G401.6 (cell line): Measurements from ENCODE around the gene RENBP.

Experiments
- FAIRE-seq: peaks from 2 replicates; lab custom pipeline; 2012; peaks lifted over from hg19 to GRCh38; lab: Jason Lieb, UNC

RENBP gene

GRCh38 chrX:153953892-153954557, 9.6 kb upstream of the RENBP start:
- FAIRE-seq = no peak

DNA sequence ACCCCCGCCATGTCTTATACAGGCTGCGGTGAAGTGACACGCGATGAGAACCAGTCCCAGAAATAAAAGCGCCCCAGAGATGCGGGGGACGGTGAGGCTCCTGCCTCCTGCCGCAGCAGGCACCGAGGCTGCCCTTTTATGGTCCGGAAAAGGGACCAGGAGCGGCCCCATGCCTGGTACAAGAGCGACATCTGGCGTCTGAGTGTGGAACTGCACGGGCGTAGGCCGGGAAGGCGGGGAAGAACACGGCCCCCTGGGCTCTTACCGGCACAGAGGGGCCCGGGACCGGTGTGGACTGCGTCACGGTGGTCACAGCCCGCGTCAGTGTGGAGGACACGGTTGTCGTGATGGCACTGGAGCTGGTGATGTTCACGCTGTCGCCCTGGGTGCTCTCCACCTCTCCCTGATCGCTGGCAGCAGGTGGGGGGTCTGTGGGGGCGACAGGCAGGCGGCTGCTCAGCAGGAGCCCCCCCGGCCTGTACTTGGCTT, 8.9 kb upstream of the RENBP start:
- peak; percentile 54 for FAIRE-seq

GRCh38 chrX:153952373-153953026, 8.1 kb upstream of the RENBP start:
- FAIRE-seq = no peak

GRCh38 chrX:153951683-153952372, 7.4 kb upstream of the RENBP start:
- FAIRE-seq = no peak

DNA sequence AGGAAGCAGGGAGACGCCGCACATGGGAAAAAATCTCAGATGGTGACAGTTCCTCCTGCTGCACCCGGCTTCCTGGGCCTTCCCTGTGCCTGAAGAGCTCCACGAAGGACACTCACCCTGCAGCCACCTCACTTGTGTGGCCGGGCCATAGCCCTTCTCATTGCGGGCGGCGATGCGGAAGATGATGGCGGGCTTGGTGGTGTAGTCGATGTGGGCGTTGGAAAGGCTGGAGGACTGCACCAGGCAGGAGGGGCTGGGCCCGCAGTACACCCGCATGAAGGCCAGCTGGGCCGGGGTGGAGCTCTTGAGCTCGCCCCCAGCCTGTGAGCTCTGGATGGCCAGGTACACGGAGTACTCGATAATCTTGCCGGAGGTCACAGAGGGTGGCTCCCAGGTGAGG, 5.7 kb upstream of the RENBP start:
- FAIRE-seq = no peak

- FAIRE-seq = no peak
Measured at GRCh38 chrX:153948847-153949805, 4.7 kb upstream of the RENBP start.

DNA sequence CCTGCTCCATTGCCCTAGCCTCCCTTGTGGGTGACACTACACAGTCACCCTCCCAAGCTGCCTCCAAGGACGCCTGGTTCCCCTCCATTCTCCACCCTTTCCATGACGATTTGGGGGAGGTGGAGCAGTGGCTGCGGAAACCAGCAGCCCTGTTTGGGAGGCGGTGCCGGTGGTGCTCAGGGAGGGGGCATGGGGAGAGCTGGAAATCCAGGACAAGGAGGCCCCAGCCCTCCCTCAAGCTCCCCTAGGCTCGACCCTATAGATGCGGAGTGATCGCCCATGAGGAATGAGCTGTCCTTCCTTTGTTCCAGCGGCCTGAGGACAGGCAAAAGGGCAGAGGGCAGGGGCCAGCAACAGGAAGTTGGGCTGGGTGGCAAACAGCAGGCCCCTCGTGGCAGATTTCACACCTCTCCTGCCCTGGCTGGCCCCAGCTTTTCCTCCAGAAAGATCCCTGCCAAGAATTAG, 3.6 kb upstream of the RENBP start:
- peak; percentile 30 for FAIRE-seq

DNA sequence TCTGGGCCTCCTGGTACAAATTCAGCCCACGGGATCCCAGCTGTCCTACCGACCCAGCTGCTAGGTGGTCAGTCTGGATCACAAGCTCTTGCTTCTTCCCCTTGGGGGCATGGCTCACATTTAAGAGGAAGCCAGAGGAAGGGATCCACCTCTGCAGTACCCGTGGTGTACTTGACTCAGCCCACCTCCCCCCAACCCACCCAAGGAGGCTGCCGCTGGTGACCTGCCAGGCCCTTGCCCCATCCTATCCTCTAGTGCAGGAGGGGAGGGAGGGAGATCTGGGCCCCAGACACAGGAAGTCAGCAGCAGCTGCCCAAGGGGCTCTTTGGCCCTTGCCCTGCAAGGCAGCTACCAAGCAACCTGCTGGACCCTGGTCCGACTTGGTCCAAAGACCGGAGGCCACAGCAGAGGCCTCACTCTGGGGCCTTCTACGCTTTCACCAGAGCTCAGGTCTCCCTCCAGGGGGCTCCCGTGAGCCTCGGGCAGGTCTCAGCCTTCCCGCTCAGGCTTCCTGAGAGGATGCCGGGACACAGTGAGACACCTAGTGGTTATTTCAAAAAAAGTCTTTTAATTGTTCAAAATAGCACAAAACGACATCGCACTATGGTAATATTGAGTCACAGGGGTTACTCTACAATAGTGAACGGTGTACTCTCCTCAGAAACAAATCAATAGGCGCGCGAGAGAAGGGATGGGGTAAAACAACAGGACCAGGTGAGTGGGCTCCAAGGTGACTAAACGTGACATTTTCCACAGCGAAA, 2.7 kb upstream of the RENBP start:
- FAIRE-seq = peak; percentile 97

DNA sequence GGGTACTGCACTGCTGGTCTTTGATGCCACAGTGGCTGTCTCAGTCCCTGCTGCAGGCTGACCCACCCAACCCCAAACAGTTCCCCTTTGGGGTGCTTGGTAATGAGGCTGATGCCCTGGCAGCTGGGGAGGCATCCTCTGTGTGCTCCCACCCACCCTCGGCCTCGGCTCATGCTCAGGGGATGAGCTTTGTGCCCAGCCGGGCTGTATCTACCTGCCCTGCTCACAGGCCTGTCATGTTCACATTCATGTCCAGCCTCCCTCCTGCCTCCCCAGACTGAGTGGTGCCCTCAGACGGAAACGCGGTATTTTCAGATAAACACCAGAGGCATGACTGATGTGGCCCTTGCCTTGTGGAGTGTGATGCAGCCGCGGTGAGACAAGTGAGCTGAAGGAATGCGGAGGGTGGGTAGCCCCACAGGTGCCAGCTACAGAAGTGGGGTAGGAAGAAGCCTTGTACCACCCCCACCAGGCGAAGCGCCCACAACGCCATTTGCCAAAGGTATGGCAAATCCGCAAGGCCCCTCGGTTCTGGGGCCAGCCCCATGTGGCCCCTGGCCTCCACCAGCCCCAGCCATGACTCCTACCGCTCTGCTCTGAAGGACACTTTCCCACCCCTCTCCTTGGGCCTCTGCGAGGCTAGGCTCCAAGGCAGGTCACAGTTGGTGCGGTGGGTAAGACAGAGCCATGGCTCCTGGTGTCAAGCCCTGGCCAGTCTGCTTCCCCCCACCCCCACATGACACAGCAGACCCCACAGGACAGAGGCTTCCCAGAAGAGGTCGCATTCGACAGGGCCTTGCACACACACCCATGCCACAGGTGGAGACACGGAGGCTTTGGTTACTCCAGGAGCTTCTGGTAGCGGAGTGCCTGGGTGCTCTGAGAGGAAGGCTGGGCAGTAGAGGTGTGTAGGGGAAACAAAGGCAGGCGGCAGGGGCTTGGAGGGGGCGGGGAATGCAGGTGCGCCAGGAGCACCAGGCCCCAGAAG, 1.8 kb upstream of the RENBP start:
- FAIRE-seq = no peak

DNA sequence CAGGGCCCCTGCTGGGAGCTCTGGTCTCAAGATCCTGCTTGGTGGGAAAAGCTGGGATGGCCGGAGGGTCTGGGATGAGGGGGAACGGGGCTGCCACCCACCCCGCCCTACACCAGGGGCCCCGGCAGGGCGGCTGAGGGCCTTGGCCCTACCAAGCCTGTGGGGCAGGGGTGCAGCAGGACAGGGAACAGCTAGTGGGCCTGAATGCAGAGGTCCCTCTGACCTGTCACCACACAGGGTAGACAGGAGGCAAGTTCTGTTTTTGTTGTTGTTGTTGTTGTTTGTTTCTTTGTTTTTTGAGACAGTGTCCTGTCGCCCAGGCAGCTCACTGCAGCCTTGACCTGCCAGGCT, 332 bp upstream of the RENBP start:
- no peak for FAIRE-seq

- FAIRE-seq = no peak
Measured at GRCh38 chrX:153941336-153942252, 2.8 kb downstream of the RENBP start.

- no peak for FAIRE-seq
Measured at GRCh38 chrX:153939573-153939972, 4.9 kb downstream of the RENBP start.

GRCh38 chrX:153938226-153938786, 6.1 kb downstream of the RENBP start:
- FAIRE-seq = no peak

- peak; percentile 3 for FAIRE-seq
Measured at GRCh38 chrX:153937056-153937455, 7.4 kb downstream of the RENBP start.

- FAIRE-seq = no peak
Measured at GRCh38 chrX:153935326-153935851, 9.1 kb downstream of the RENBP start.

- no peak for FAIRE-seq
Measured at GRCh38 chrX:153934762-153935325, 9.6 kb downstream of the RENBP start, which contains the start of gene NAA10. Gene NAA10, minus strand, starts transcription at chrX:153935037. Its CDS starts 133 bp downstream, at chrX:153934904.

DNA sequence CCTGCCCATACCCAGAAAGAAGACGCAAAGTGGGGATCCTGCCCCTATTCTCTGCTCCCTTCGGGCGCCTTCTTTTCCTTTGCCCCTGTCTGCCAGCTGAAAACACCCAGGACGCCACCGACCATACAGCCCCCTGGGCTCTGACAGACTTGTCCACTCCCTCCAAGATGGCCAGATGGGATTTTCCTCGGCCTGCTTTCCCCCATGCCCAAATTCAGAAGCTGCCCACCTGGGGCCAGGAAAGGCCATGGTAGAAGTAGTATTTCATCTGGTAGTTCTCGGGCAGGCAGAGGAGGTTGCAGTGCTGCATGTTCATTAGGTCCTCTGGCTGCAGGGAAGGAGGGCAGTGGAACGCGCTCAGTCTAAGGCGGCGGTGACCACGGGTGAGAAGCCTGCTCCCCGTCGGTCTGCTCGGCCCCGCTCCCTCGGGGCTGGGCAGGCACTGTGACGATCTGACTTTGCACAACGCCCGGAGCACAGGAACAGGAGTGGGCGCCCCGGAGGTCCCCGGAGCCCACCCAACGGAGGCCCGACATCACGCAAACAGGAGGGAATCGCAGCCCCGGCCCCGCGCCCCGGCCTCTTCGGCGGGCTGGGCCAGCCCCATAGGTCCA, 10.2 kb downstream of the RENBP start:
- no peak for FAIRE-seq

- no peak for FAIRE-seq
Measured at GRCh38 chrX:153933748-153934147, 10.7 kb downstream of the RENBP start.
